HCT116 (cell line): ENCODE measurements around the gene C11orf54. TPM values are rescaled to one million over a fixed set of nuclear protein-coding genes. Genes with fewer than 3 reads are reported as not detected.

Experiments used
- ATAC-seq: fragments of 200-7000 bp; cut with Tn5 transposase; 2 replicates; pipeline ENCODE4 v1.9.1; 2020; ENCODE audit warnings: mild to moderate bottlenecking, moderate library complexity
- BruUV-seq: library from RNA; stranded (reverse); fragments of 400-500 nt; replicated peaks from 2 replicates; lab custom pipeline; 2021; lab: Mats Ljungman, UMichigan
- CTCF ChIA-PET: fragments of 300-600 bp; sonication (Branson Sonifier 250); formaldehyde crosslinking; loops from one replicate; lab custom pipeline; 2021; ENCODE audit warnings: antibody characterized with exemption; lab: Charles Lee
- POLR2A ChIA-PET: fragments of 300-600, 350-600 bp; sonication (Branson Sonifier 250); formaldehyde crosslinking; loops from one replicate; lab custom pipeline; 2021; ENCODE audit warnings: antibody characterized with exemption; lab: Charles Lee
- RAD21 ChIA-PET, 2 experiments: fragments of 300-600 bp; sonication (Branson Sonifier 250); formaldehyde crosslinking; loops; one replicate each; lab custom pipeline; 2023; ENCODE audit warnings: low total read pairs in 2 of 2; ENCODE audit not compliant: uncharacterized antibody in 2 of 2, unreplicated experiment in 2 of 2, low non-redundant PET in 1 of 2; lab: Charles Lee
- DNase-seq: peaks from one replicate; pipeline ENCODE4 v3.0.0-alpha.2; 2010; ENCODE audit warnings: low read depth, low spot score
- H2AFZ ChIP-seq: fragments of 200-600 bp; shearing (Covaris generic), sonication (generic); 2 replicates; pipeline ENCODE4 v1.6.1; 2017; ENCODE audit warnings: low read depth, mixed run types, mixed read lengths, antibody characterized with exemption, low read length; ENCODE audit not compliant: poor library complexity, severe bottlenecking
- H3K27ac ChIP-seq: 2 replicates; pipeline ENCODE4 v1.5.1; 2012; ENCODE audit warnings: low read depth, low read length
- H3K27me3 ChIP-seq: fragments of 200-600 bp; sonication (generic); 2 replicates; pipeline ENCODE4 v1.6.1; 2016; ENCODE audit warnings: mixed run types, low read length, mixed read lengths; ENCODE audit not compliant: insufficient read depth
- H3K36me3 ChIP-seq, 2 experiments: fragments of 200-500 bp in 1 of 2; fragments of 200-600 bp in 1 of 2; sonication (Bioruptor generic) in 1 of 2; sonication (generic) in 1 of 2; 2 replicates each; pipeline versions ENCODE4 v1.5.1 to v1.6.1; 2014 to 2016; ENCODE audit warnings: low read length in 2 of 2, inconsistent platforms in 1 of 2, mixed read lengths in 1 of 2, mixed run types in 1 of 2; ENCODE audit not compliant: insufficient read depth in 2 of 2, control insufficient read depth in 1 of 2
- H3K4me1 ChIP-seq, 2 experiments: fragments of 200-600 bp in 1 of 2; sonication (generic) in 1 of 2; 2 replicates each; pipeline versions ENCODE4 v1.5.1 to v1.6.1; 2012 to 2017; ENCODE audit warnings: low read length in 2 of 2, inconsistent platforms in 1 of 2, mild to moderate bottlenecking in 1 of 2, mixed read lengths in 1 of 2, mixed run types in 1 of 2, moderate library complexity in 1 of 2; ENCODE audit not compliant: insufficient read depth in 2 of 2, control insufficient read depth in 1 of 2
- H3K4me2 ChIP-seq: fragments of 200-600 bp; sonication (generic); 2 replicates; pipeline ENCODE4 v1.6.1; 2017; ENCODE audit warnings: mixed run types, low read length, mixed read lengths
- H3K4me3 ChIP-seq, 2 experiments: fragments of 200-600 bp in 1 of 2; sonication (generic) in 1 of 2; replicated peaks in 1 of 2; 2 replicates each; pipeline ENCODE4 v1.5.1; 2011 to 2016; ENCODE audit warnings: low read length in 2 of 2, control low read depth in 1 of 2, low read depth in 1 of 2, mild to moderate bottlenecking in 1 of 2, mixed read lengths in 1 of 2, mixed run types in 1 of 2
- H3K79me2 ChIP-seq: fragments of 200-600 bp; sonication (generic); 2 replicates; pipeline ENCODE4 v1.6.1; 2017; ENCODE audit warnings: mild to moderate bottlenecking, mixed run types, low read length, moderate library complexity, mixed read lengths; ENCODE audit not compliant: insufficient read depth
- H3K9ac ChIP-seq: fragments of 200-600 bp; sonication (generic); 2 replicates; pipeline ENCODE4 v1.6.1; 2016; ENCODE audit warnings: low read length, mixed read lengths
- H3K9me2 ChIP-seq: fragments of 200-600 bp; sonication (generic), shearing (Covaris generic); 2 replicates; pipeline ENCODE4 v1.6.1; 2017; ENCODE audit warnings: mixed run types, mild to moderate bottlenecking, moderate library complexity; ENCODE audit not compliant: insufficient read depth
- H3K9me3 ChIP-seq, 2 experiments: fragments of 200-500 bp in 1 of 2; fragments of 200-600 bp in 1 of 2; sonication (Bioruptor generic) in 1 of 2; sonication (generic) in 1 of 2; 2 replicates each; pipeline ENCODE4 v1.6.1; 2014 to 2017; ENCODE audit warnings: low read length in 2 of 2, mixed read lengths in 2 of 2, inconsistent platforms in 1 of 2, low read depth in 1 of 2, mild to moderate bottlenecking in 1 of 2, mixed run types in 1 of 2, moderate library complexity in 1 of 2; ENCODE audit not compliant: control insufficient read depth in 1 of 2, insufficient read depth in 1 of 2
- H4K20me1 ChIP-seq: fragments of 200-600 bp; sonication (generic), shearing (Covaris generic); 2 replicates; pipeline ENCODE4 v1.6.1; 2017; ENCODE audit warnings: mixed run types, mild to moderate bottlenecking, moderate library complexity; ENCODE audit not compliant: insufficient read depth
- CEBPB ChIP-seq: IDR thresholded peaks from 2 replicates; pipeline ENCODE4 v1.6.1; 2012; ENCODE audit warnings: low read depth
- EGR1 ChIP-seq: IDR thresholded peaks from 2 replicates; pipeline ENCODE4 v1.6.1; 2012; ENCODE audit warnings: low read depth
- ELF1 ChIP-seq: IDR thresholded peaks from 2 replicates; pipeline ENCODE4 v1.6.1; 2012; ENCODE audit warnings: low read depth, borderline replicate concordance
- EZH2 ChIP-seq: fragments of 200-600 bp; sonication (generic); IDR thresholded peaks from 2 replicates; pipeline ENCODE4 v1.6.1; 2017; ENCODE audit warnings: antibody characterized with exemption, mixed run types
- EZH2phosphoT487 ChIP-seq: fragments of 200-600 bp; IDR thresholded peaks from 2 replicates; pipeline ENCODE4 v1.6.1; 2018; ENCODE audit warnings: antibody characterized with exemption, borderline replicate concordance
- FOSL1 ChIP-seq: IDR thresholded peaks from 2 replicates; pipeline ENCODE4 v1.6.1; 2012; ENCODE audit warnings: low read depth
- POLR2AphosphoS5 ChIP-seq: IDR thresholded peaks from 2 replicates; pipeline ENCODE4 v1.6.1; 2011; ENCODE audit warnings: mild to moderate bottlenecking, low read depth, low read length, moderate library complexity
- RAD21 ChIP-seq: IDR thresholded peaks from 2 replicates; pipeline ENCODE4 v1.6.1; 2012; ENCODE audit warnings: low read depth, mild to moderate bottlenecking
- SIN3A ChIP-seq: IDR thresholded peaks from 2 replicates; pipeline ENCODE4 v1.6.1; 2012; ENCODE audit warnings: low read depth
- SP1 ChIP-seq: IDR thresholded peaks from 2 replicates; pipeline ENCODE4 v1.6.1; 2012; ENCODE audit warnings: low read depth
- TCF7L2 ChIP-seq: IDR thresholded peaks from 2 replicates; pipeline ENCODE4 v1.7.0; 2011; ENCODE audit warnings: borderline replicate concordance, inconsistent platforms; ENCODE audit not compliant: insufficient read depth, insufficient read length; ENCODE audit errors: extremely low read depth
- YY1 ChIP-seq: IDR thresholded peaks from 2 replicates; pipeline ENCODE4 v1.6.1; 2011; ENCODE audit warnings: low read length, low read depth, moderate library complexity, mild to moderate bottlenecking; ENCODE audit not compliant: insufficient replicate concordance; ENCODE audit errors: extremely low read depth
- intact Hi-C: fragments of 100-400 bp; cut with micrococcal nuclease; formaldehyde crosslinking; loops from 2 replicates; pipeline ENCODE4 v1.10.0; 2022
- total RNA-seq: library from RNA; stranded (reverse); gene quantifications from one replicate; pipeline ENCODE4 v1.2.1, GENCODE V29; 2021; ENCODE audit not compliant: unreplicated experiment
- TF ChIP-seq, protein P1 (sequence below): IDR thresholded peaks from 2 replicates; pipeline ENCODE4 v1.6.1; 2012
- TF ChIP-seq, protein P2 (sequence below): IDR thresholded peaks from 2 replicates; pipeline ENCODE4 v1.6.1; 2012; ENCODE audit warnings: low read depth
- TF ChIP-seq, protein P3 (sequence below): IDR thresholded peaks from 2 replicates; pipeline ENCODE4 v1.6.1; 2012
- TF ChIP-seq, protein P4 (sequence below): IDR thresholded peaks from 2 replicates; pipeline ENCODE4 v1.6.1; 2011; ENCODE audit warnings: mild to moderate bottlenecking, low read length, moderate library complexity; ENCODE audit not compliant: insufficient replicate concordance; ENCODE audit errors: extremely low read depth
- TF ChIP-seq, protein P5 (sequence below), 3 experiments: fragments of 200-600 bp in 1 of 3; sonication (generic) in 1 of 3; IDR thresholded peaks in 2 of 3; conservative IDR thresholded peaks in 1 of 3; 2 replicates each; pipeline ENCODE4 v1.5.1; 2012 to 2017; ENCODE audit warnings: low read depth in 2 of 3, low read length in 2 of 3, antibody characterized with exemption in 1 of 3, borderline replicate concordance in 1 of 3, control low read depth in 1 of 3, mild to moderate bottlenecking in 1 of 3, mixed read lengths in 1 of 3, mixed run types in 1 of 3, moderate library complexity in 1 of 3; ENCODE audit not compliant: insufficient read depth in 1 of 3

The C11orf54 gene
- total RNA-seq, 1 experiment from 2014 or later, result 26.1 TPM

DNA sequence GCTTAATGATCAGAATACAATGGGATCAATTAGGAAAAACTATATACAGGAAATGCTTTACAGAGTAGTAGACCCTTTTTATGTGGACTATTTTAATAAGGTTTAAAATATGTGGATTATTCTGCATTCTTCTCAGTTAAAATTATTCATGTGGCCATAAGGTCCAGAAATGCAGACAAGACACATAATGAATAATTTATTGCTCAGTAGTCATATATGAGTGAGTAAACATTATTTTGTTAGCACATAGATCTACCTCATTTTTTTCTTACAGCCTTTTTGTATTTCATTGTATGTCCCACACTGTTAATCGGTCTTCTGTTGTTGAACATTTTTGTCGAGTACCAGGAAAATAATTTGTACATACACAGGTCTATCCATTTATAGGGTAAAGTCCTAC, 63.4 kb downstream of the C11orf54 start:
- H3K9me3 ChIP-seq, result no peaks in the 10 kb centered on the region
- H3K4me1 ChIP-seq, result no peaks in the 10 kb centered on the region
- CTCF ChIA-PET, result no interaction called here
- BruUV-seq, result TSS peak; percentile 3
- TF ChIP-seq SIN3A, result no peak
- no peak for TF ChIP-seq POLR2AphosphoS5
- no peak for TF ChIP-seq EGR1
- TF ChIP-seq, protein P1, sequence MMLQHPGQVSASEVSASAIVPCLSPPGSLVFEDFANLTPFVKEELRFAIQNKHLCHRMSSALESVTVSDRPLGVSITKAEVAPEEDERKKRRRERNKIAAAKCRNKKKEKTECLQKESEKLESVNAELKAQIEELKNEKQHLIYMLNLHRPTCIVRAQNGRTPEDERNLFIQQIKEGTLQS, result no peak
- no peak for TF ChIP-seq CEBPB
- TF ChIP-seq TCF7L2, result no peak
- no peak for TF ChIP-seq EZH2
- no peak for TF ChIP-seq RAD21
- TF ChIP-seq, protein P2, sequence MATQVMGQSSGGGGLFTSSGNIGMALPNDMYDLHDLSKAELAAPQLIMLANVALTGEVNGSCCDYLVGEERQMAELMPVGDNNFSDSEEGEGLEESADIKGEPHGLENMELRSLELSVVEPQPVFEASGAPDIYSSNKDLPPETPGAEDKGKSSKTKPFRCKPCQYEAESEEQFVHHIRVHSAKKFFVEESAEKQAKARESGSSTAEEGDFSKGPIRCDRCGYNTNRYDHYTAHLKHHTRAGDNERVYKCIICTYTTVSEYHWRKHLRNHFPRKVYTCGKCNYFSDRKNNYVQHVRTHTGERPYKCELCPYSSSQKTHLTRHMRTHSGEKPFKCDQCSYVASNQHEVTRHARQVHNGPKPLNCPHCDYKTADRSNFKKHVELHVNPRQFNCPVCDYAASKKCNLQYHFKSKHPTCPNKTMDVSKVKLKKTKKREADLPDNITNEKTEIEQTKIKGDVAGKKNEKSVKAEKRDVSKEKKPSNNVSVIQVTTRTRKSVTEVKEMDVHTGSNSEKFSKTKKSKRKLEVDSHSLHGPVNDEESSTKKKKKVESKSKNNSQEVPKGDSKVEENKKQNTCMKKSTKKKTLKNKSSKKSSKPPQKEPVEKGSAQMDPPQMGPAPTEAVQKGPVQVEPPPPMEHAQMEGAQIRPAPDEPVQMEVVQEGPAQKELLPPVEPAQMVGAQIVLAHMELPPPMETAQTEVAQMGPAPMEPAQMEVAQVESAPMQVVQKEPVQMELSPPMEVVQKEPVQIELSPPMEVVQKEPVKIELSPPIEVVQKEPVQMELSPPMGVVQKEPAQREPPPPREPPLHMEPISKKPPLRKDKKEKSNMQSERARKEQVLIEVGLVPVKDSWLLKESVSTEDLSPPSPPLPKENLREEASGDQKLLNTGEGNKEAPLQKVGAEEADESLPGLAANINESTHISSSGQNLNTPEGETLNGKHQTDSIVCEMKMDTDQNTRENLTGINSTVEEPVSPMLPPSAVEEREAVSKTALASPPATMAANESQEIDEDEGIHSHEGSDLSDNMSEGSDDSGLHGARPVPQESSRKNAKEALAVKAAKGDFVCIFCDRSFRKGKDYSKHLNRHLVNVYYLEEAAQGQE, result no peak
- TF ChIP-seq, protein P3, sequence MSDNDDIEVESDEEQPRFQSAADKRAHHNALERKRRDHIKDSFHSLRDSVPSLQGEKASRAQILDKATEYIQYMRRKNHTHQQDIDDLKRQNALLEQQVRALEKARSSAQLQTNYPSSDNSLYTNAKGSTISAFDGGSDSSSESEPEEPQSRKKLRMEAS, result no peak
- TF ChIP-seq FOSL1, result no peak
- TF ChIP-seq, protein P4, sequence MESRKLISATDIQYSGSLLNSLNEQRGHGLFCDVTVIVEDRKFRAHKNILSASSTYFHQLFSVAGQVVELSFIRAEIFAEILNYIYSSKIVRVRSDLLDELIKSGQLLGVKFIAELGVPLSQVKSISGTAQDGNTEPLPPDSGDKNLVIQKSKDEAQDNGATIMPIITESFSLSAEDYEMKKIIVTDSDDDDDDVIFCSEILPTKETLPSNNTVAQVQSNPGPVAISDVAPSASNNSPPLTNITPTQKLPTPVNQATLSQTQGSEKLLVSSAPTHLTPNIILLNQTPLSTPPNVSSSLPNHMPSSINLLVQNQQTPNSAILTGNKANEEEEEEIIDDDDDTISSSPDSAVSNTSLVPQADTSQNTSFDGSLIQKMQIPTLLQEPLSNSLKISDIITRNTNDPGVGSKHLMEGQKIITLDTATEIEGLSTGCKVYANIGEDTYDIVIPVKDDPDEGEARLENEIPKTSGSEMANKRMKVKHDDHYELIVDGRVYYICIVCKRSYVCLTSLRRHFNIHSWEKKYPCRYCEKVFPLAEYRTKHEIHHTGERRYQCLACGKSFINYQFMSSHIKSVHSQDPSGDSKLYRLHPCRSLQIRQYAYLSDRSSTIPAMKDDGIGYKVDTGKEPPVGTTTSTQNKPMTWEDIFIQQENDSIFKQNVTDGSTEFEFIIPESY, result no peak
- TF ChIP-seq ELF1, result no peak
- TF ChIP-seq EZH2phosphoT487, result no peak
- TF ChIP-seq SP1, result no peak
- TF ChIP-seq, protein P5, sequence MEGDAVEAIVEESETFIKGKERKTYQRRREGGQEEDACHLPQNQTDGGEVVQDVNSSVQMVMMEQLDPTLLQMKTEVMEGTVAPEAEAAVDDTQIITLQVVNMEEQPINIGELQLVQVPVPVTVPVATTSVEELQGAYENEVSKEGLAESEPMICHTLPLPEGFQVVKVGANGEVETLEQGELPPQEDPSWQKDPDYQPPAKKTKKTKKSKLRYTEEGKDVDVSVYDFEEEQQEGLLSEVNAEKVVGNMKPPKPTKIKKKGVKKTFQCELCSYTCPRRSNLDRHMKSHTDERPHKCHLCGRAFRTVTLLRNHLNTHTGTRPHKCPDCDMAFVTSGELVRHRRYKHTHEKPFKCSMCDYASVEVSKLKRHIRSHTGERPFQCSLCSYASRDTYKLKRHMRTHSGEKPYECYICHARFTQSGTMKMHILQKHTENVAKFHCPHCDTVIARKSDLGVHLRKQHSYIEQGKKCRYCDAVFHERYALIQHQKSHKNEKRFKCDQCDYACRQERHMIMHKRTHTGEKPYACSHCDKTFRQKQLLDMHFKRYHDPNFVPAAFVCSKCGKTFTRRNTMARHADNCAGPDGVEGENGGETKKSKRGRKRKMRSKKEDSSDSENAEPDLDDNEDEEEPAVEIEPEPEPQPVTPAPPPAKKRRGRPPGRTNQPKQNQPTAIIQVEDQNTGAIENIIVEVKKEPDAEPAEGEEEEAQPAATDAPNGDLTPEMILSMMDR (IDR thresholded peaks at IDR 0.05 in 2 of 3, conservative IDR thresholded peaks at IDR 0.05 in 1 of 3; ENCODE audit: borderline replicate concordance in 1 of 3, insufficient read depth in 1 of 3, low read depth in 2 of 3, low read length in 2 of 3), result no peak
- TF ChIP-seq YY1, result no peak
- TF ChIP-seq, all 23 proteins: peak for 0
- Histone ChIP-seq H3K9ac (no peak overlapping the region), H3K36me3 (peaks cover 54 to 60% of the 10 kb centered on the region in 2 experiments; a peak in 3 of 4 replicates), H3K9me2 (no peaks in the 10 kb centered on the region), H3K27ac (no peak overlapping the region), H3K27me3 (no peaks in the 10 kb centered on the region), H3K4me2 (no peak overlapping the region), H3K4me3 (no peak overlapping the region), H2AFZ (no peak overlapping the region), H4K20me1 (peaks cover 16% of the 10 kb centered on the region; the same call in 1 of the 2 replicates), H3K79me2 (peaks cover 59% of the 10 kb centered on the region)
- ChIA-PET RAD21 (no interaction called here), POLR2A (no interaction called here)
- intact Hi-C loops, result no loop called here
- DNase-seq, result no peak
- no peak for ATAC-seq
